ENCODE results near the gene HDAC7. TPM values are rescaled to one million over a fixed set of nuclear protein-coding genes. Genes with fewer than 3 reads are reported as not detected.

Gene HDAC7
- total RNA-seq, 1 donor from 2014 or later: 67.9 TPM

DNA sequence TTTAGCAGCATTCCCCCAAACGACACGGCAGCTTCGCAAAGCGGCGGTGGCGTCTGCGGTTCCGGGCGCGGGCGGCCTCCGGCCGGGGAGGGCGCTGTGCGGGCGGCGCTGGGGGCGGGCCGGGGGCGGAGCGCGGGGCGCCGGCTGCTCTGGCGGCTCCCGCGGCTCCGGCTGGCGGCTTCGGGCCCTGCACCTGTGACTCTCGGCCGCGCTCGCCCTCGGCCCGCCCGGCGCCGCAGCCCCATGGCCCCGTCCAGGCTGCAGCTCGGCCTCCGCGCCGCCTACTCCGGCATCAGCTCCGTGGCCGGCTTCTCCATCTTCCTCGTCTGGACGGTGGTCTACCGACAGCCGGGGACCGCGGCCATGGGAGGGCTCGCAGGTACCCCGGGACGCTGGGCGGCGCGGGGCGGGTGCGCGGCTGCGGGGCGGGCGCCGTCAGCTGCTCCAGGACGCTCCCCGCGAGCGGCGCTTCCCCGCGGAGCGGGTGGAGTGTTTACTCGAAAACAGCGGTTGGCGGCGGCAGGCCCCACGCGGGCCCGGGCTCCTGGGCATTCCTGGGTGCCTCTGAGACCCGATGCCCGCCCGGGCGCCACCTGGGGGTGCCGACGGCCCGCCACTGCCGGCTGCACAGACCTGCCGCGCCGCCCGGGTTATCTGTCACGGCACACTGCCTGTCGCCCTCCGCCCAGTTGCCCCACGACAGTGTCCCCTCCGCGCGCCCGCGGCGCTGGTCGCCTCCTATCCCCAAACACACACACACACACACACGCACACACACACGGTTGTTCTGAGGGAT lies 46.4 kb downstream of the HDAC7 start, which contains the start of gene SLC48A1:
SLC48A1 (plus strand) TSS at position 177 of the 796 bp plus-strand sequence; CDS start at position 244, 67 bp downstream.
- peaks cover 9% of the 10 kb centered on the region for H3K27me3 Mint-ChIP-seq (ENCODE audit: unreplicated experiment)
- peak; percentile 88 for DNase-seq
- TF ChIP-seq, protein P1, sequence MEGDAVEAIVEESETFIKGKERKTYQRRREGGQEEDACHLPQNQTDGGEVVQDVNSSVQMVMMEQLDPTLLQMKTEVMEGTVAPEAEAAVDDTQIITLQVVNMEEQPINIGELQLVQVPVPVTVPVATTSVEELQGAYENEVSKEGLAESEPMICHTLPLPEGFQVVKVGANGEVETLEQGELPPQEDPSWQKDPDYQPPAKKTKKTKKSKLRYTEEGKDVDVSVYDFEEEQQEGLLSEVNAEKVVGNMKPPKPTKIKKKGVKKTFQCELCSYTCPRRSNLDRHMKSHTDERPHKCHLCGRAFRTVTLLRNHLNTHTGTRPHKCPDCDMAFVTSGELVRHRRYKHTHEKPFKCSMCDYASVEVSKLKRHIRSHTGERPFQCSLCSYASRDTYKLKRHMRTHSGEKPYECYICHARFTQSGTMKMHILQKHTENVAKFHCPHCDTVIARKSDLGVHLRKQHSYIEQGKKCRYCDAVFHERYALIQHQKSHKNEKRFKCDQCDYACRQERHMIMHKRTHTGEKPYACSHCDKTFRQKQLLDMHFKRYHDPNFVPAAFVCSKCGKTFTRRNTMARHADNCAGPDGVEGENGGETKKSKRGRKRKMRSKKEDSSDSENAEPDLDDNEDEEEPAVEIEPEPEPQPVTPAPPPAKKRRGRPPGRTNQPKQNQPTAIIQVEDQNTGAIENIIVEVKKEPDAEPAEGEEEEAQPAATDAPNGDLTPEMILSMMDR (IDR thresholded peaks at IDR 0.05; ENCODE audit: partially characterized antibody, unreplicated experiment): no peak
- peak within 1 kb of the TSS; percentile 83 for H3K27ac Mint-ChIP-seq (ENCODE audit: unreplicated experiment)
- peaks cover 7% of the 10 kb centered on the region for H3K4me1 Mint-ChIP-seq (ENCODE audit: low read depth, unreplicated experiment)
- H3K36me3 Mint-ChIP-seq (ENCODE audit: unreplicated experiment): no peaks in the 10 kb centered on the region
- peaks cover 9% of the 10 kb centered on the region for H3K9me3 Mint-ChIP-seq (ENCODE audit: unreplicated experiment)
- peak within 1 kb of the TSS; percentile 95 for H3K4me3 Mint-ChIP-seq (ENCODE audit: unreplicated experiment)

DNA sequence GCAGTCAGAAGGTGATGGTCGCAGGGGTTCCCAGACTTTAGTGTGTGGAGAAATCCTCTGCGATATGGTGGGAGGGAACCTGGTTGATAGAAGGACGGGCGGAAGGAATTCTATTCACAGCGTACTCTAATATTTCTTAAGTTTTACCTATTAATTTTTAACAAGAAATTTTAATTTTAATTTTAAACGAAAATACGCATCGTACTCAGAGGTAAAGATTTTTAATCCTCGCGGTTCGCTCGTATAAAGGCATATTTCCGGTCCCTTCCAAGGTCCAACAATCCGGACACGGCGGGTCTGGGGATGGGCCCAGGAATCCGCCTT lies 47.0 kb downstream of the HDAC7 start:
- DNase-seq: no peak
- TF ChIP-seq, protein P1 (IDR thresholded peaks at IDR 0.05; ENCODE audit: partially characterized antibody, unreplicated experiment): no peak
- H3K4me3 Mint-ChIP-seq (ENCODE audit: unreplicated experiment): peak overlapping the region; percentile 87
- H3K4me1 Mint-ChIP-seq (ENCODE audit: low read depth, unreplicated experiment): peaks cover 6% of the 10 kb centered on the region
- peaks cover 9% of the 10 kb centered on the region for H3K9me3 Mint-ChIP-seq (ENCODE audit: unreplicated experiment)
- H3K36me3 Mint-ChIP-seq (ENCODE audit: unreplicated experiment): no peaks in the 10 kb centered on the region
- peaks cover 9% of the 10 kb centered on the region for H3K27me3 Mint-ChIP-seq (ENCODE audit: unreplicated experiment)
- peak overlapping the region; percentile 79 for H3K27ac Mint-ChIP-seq (ENCODE audit: unreplicated experiment)

DNA sequence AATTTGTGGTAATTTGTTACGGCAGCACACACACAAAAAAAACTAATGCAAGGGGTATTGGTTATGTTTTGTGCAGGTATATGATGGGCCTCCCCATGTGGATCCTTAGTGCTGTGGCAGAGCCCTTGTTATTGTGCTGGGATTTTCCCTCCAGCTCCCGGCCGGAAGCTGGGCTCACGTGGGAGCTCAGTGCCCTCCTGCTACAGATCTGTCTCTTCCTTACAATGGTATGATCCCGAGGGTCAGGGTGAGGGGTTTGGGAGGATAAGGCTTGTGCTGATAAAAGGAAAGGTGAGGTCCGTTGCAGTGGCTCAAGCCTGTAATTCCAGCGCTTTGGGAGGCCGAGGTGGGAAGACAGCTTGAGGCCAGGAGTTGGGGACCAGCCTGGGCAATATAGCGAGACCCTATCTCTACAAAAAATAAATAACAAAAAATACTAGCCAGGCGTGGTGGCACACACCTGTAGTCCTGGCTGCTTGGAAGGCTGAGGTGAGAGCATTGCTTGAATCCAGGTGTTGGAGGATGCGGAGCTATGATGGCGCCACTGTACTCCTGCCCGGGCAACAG lies 47.5 kb downstream of the HDAC7 start:
- peak overlapping the region; percentile 79 for H3K27ac Mint-ChIP-seq (ENCODE audit: unreplicated experiment)
- H3K9me3 Mint-ChIP-seq (ENCODE audit: unreplicated experiment): peaks cover 13% of the 10 kb centered on the region
- peak overlapping the region; percentile 87 for H3K4me3 Mint-ChIP-seq (ENCODE audit: unreplicated experiment)

DNA sequence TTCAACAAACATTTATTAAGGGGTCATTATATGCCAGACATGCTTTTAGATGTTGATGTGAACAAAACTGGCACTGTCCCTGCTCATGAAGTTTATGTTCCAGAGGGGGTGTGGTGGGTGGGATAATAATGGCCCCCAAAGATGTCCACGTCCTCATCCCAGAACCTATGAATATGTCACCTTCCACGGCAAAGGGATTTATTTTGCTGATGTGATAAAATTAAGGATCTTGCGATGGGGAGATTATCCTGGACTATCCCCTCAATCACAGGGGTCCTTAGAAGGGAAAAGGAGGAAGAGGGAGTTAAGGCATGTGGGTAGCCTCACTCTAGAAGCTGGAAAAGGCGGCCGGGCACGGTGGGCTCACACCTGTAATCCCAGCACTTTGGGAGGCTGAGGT lies 48.4 kb downstream of the HDAC7 start:
- TF ChIP-seq, protein P1 (IDR thresholded peaks at IDR 0.05; ENCODE audit: partially characterized antibody, unreplicated experiment): no peak
- Mint-ChIP-seq H3K4me1 (ENCODE audit: low read depth, unreplicated experiment) (peaks cover 3% of the 10 kb centered on the region), H3K36me3 (ENCODE audit: unreplicated experiment) (no peaks in the 10 kb centered on the region), H3K27ac (ENCODE audit: unreplicated experiment) (no peak overlapping the region), H3K9me3 (ENCODE audit: unreplicated experiment) (peaks cover 13% of the 10 kb centered on the region), H3K27me3 (ENCODE audit: unreplicated experiment) (peaks cover 9% of the 10 kb centered on the region), H3K4me3 (ENCODE audit: unreplicated experiment) (no peak overlapping the region)
- no peak for DNase-seq

More for the DNA sequence above, 47.5 kb downstream of the HDAC7 start:
- DNase-seq: no peak
- peaks cover 9% of the 10 kb centered on the region for H3K27me3 Mint-ChIP-seq (ENCODE audit: unreplicated experiment)
- TF ChIP-seq, protein P1 (IDR thresholded peaks at IDR 0.05; ENCODE audit: partially characterized antibody, unreplicated experiment): no peak
- no peaks in the 10 kb centered on the region for H3K36me3 Mint-ChIP-seq (ENCODE audit: unreplicated experiment)
- peaks cover 3% of the 10 kb centered on the region for H3K4me1 Mint-ChIP-seq (ENCODE audit: low read depth, unreplicated experiment)

Measured in glutamatergic neuron (in vitro differentiated cells).